CD14-positive monocyte (primary cell): Measurements from ENCODE around the gene CEP20. TPM values are rescaled to one million over a fixed set of nuclear protein-coding genes. Genes with fewer than 3 reads are reported as not detected.

ENCODE experiments used
- DNase-seq, 3 donors: peaks; one replicate each; pipeline ENCODE4 v3.0.0-alpha.2; 2011 to 2022
- H2AFZ ChIP-seq: 2 replicates; pipeline ENCODE4 v1.6.0; 2012; ENCODE audit warnings: mild to moderate bottlenecking, low read depth, low read length, inconsistent platforms; ENCODE audit not compliant: insufficient read depth, poor library complexity, severe bottlenecking
- H3K27ac ChIP-seq, 2 donors: 1 replicate in 1 of 2; 2 replicates in 1 of 2; pipeline ENCODE4 v1.5.1; 2012 to 2013; ENCODE audit warnings: low read length in 2 of 2, control low read depth in 1 of 2, inconsistent platforms in 1 of 2, low read depth in 1 of 2, mild to moderate bottlenecking in 1 of 2
- H3K27me3 ChIP-seq, 2 donors: one replicate each; pipeline versions ENCODE4 v1.6.0 to v1.6.1; 2011 to 2013; ENCODE audit warnings: low read length in 2 of 2; ENCODE audit not compliant: control insufficient read depth in 2 of 2, insufficient read depth in 2 of 2
- H3K36me3 ChIP-seq, 2 donors: replicated peaks in 1 of 2; 1 replicate in 1 of 2; 2 replicates in 1 of 2; pipeline versions ENCODE4 v1.5.1 to v1.6.1; 2012 to 2013; ENCODE audit warnings: low read length in 2 of 2, control low read depth in 1 of 2, inconsistent platforms in 1 of 2, mild to moderate bottlenecking in 1 of 2; ENCODE audit not compliant: insufficient read depth in 2 of 2, control insufficient read depth in 1 of 2
- H3K4me1 ChIP-seq, 2 donors: 1 replicate in 1 of 2; 2 replicates in 1 of 2; pipeline versions ENCODE4 v1.5.1 to v1.6.1; 2012 to 2013; ENCODE audit warnings: low read length in 2 of 2, control low read depth in 1 of 2, inconsistent platforms in 1 of 2, mild to moderate bottlenecking in 1 of 2, moderate library complexity in 1 of 2; ENCODE audit not compliant: insufficient read depth in 2 of 2, control insufficient read depth in 1 of 2
- H3K4me2 ChIP-seq: replicated peaks from 2 replicates; pipeline ENCODE3; 2012; ENCODE audit warnings: low read length, moderate library complexity, mild to moderate bottlenecking; ENCODE audit not compliant: poor library complexity, severe bottlenecking; ENCODE audit errors: extremely low read depth
- H3K4me3 ChIP-seq, 3 experiments: fragments of 200-600 bp in 1 of 3; sonication (generic) in 1 of 3; replicated peaks in 1 of 3; 1 replicate in 2 of 3; 2 replicates in 1 of 3; pipeline ENCODE4 v1.5.1; 2011 to 2013; ENCODE audit warnings: low read length in 3 of 3, mild to moderate bottlenecking in 3 of 3, control low read depth in 2 of 3, low read depth in 2 of 3, inconsistent platforms in 1 of 3, moderate library complexity in 1 of 3
- H3K79me2 ChIP-seq: 2 replicates; pipeline ENCODE4 v1.6.0; 2012; ENCODE audit warnings: mild to moderate bottlenecking, control low read depth, inconsistent platforms, low read length, moderate library complexity; ENCODE audit not compliant: insufficient read depth
- H3K9ac ChIP-seq: 2 replicates; pipeline ENCODE4 v1.6.0; 2017; ENCODE audit warnings: low read length, mild to moderate bottlenecking; ENCODE audit not compliant: insufficient read depth, poor library complexity, severe bottlenecking
- H3K9me3 ChIP-seq, 2 donors: replicated peaks in 1 of 2; 1 replicate in 1 of 2; 2 replicates in 1 of 2; pipeline versions ENCODE4 v1.5.1 to v1.6.1; 2012 to 2013; ENCODE audit warnings: low read length in 2 of 2, control low read depth in 1 of 2; ENCODE audit not compliant: control insufficient read depth in 1 of 2, insufficient read depth in 1 of 2
- H4K20me1 ChIP-seq: 2 replicates; pipeline ENCODE4 v1.6.0; 2012; ENCODE audit warnings: mild to moderate bottlenecking, low read length, control low read depth, moderate library complexity; ENCODE audit not compliant: insufficient read depth
- H3K27ac Mint-ChIP-seq, 7 donors: one replicate each; pipeline ENCODE4 v1.8.0; 2020; ENCODE audit warnings: mild to moderate bottlenecking in 7 of 7, mixed read lengths in 7 of 7, moderate library complexity in 6 of 7, inconsistent platforms in 2 of 7
- H3K27me3 Mint-ChIP-seq, 3 donors: one replicate each; pipeline ENCODE4 v1.8.0; 2021 to 2022; ENCODE audit warnings: low read depth in 3 of 3, mild to moderate bottlenecking in 3 of 3, mixed read lengths in 3 of 3, moderate library complexity in 3 of 3, inconsistent platforms in 1 of 3
- H3K36me3 Mint-ChIP-seq, 2 donors: one replicate each; pipeline ENCODE4 v1.8.0; 2020; ENCODE audit warnings: mixed read lengths in 2 of 2, inconsistent platforms in 1 of 2, mild to moderate bottlenecking in 1 of 2
- H3K4me1 Mint-ChIP-seq: one replicate; pipeline ENCODE4 v1.8.0; 2020; ENCODE audit warnings: mild to moderate bottlenecking, mixed read lengths
- H3K4me3 Mint-ChIP-seq, 2 donors: one replicate each; pipeline ENCODE4 v1.8.0; 2020; ENCODE audit warnings: mild to moderate bottlenecking in 2 of 2, mixed read lengths in 2 of 2, moderate library complexity in 1 of 2
- H3K9me3 Mint-ChIP-seq, 7 donors: one replicate each; pipeline ENCODE4 v1.8.0; 2020 to 2022; ENCODE audit warnings: mixed read lengths in 7 of 7, mild to moderate bottlenecking in 6 of 7, moderate library complexity in 6 of 7, inconsistent platforms in 2 of 7
- CTCF ChIP-seq: fragments of 200-600 bp; IDR thresholded peaks from one replicate; pipeline ENCODE4 v1.8.0; 2022; ENCODE audit warnings: antibody characterized with exemption, mild to moderate bottlenecking
- WGBS: methylation state at CpG from one replicate; pipeline ENCODE4 v1.1.5; 2013; ENCODE audit warnings: missing lambda C conversion rate; ENCODE audit not compliant: insufficient coverage; 5-methylcytosine and 5-hydroxymethylcytosine counted together
- intact Hi-C, 2 donors: fragments of 100-400 bp; cut with micrococcal nuclease; formaldehyde crosslinking; loops; one replicate each; pipeline versions ENCODE4 v1.15.0 to v1.15.1; 2023
- polyA plus RNA-seq, 3 donors: library from polyadenylated mRNA; depleted of rRNA in 1 of 3; unstranded in 2 of 3; stranded (reverse) in 1 of 3; fragments of 300-500 nt in 2 of 3; fragments of >200 nt in 1 of 3; fragmentation: Illumina TruSeq in 2 of 3; gene quantifications; 1 replicate in 2 of 3; 2 replicates in 1 of 3; pipeline ENCODE4 v1.2.3, GENCODE V29; 2012 to 2021

CEP20 gene
- polyA plus RNA-seq, 3 donors, result 11.6 to 27.3 (median 24.7) TPM

DNA sequence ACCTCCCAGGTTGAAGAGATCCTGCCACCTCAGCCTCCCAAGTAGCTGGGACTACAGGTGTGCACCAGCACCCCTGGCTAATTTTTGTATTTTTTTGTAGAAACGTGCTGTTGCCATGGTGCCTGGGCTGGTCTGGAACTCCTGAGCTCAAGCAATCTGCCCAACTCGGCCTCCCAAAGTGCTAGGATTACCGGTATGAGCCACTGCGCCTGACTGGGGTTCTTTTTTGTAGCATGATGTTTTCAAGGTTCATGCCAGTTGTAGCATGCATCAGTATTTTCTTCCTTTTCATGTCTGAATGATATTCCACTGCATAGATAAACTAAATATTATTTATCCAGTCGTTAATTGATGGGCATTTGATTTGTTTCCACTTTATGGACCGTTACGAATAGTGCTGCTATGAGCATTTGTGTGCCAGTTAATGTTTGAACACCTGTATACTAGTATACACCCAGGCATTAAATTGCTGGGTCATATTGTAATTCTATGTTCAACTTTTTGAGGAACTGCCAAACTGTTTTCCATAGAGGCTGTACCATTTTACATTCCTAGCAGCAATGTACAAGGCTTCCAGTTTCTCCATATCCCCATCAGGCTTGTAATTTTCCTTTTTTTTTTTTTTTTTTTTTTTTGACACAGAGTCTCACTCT is 24.8 kb upstream of the CEP20 start:
- Mint-ChIP-seq H3K36me3 (no peaks in the 10 kb centered on the region), H3K27ac (peak overlapping the region in 2 of 7 donors; percentile 68 to 85), H3K27me3 (peaks cover 0 to 2% (median 1%) of the 10 kb centered on the region in 3 donors), H3K9me3 (peaks cover 0 to 7% (median 2%) of the 10 kb centered on the region in 7 donors), H3K4me1 (peaks cover 7% of the 10 kb centered on the region), H3K4me3 (peak overlapping the region in 1 of 2 donors; percentile 15)
- Histone ChIP-seq H3K79me2 (no peaks in the 10 kb centered on the region), H3K36me3 (no peaks in the 10 kb centered on the region), H3K4me2 (no peak overlapping the region), H3K27me3 (no peaks in the 10 kb centered on the region), H3K4me1 (peaks cover 0 to 3% of the 10 kb centered on the region in 2 donors), H3K9ac (no peak overlapping the region), H4K20me1 (no peaks in the 10 kb centered on the region), H2AFZ (no peak overlapping the region), H3K4me3 (no peak overlapping the region), H3K27ac (no peak overlapping the region), H3K9me3 (no peaks in the 10 kb centered on the region)
- no peak for TF ChIP-seq CTCF
- no peak for DNase-seq
- intact Hi-C loops, result no loop called here
- WGBS, result 65% methylated on average over 4 of the region's 7 CpGs

DNA sequence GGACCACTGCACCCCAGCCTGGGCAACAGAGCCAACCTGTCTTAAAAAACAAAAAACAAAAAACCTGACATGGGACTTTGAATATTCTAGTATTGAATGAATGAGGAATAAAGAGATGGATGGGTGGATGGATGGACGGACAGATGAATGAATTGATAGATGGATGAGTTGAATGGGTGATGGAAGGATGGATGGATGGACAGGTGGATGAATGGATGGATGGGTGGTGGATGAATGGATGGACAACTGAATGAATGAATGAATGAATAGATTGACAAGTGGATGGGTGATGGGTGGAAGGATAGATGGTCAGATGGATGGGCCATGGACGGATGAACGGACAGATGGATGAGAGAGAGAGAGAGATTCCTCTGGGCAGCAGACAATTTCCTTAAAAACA is 22.8 kb upstream of the CEP20 start:
- Mint-ChIP-seq H3K4me1 (peaks cover 7% of the 10 kb centered on the region), H3K27me3 (peaks cover 0 to 2% (median 2%) of the 10 kb centered on the region in 3 donors), H3K36me3 (no peaks in the 10 kb centered on the region), H3K4me3 (no peak overlapping the region), H3K27ac (no peak overlapping the region), H3K9me3 (peaks cover 0 to 11% (median 7%) of the 10 kb centered on the region in 7 donors)
- intact Hi-C loops, result no loop called here
- Histone ChIP-seq H3K36me3 (no peaks in the 10 kb centered on the region), H2AFZ (no peak overlapping the region), H3K9ac (no peak overlapping the region), H3K4me3 (no peak overlapping the region), H3K9me3 (peaks cover 0 to 8% of the 10 kb centered on the region in 2 donors), H3K4me1 (peaks cover 0 to 3% of the 10 kb centered on the region in 2 donors), H3K27me3 (no peaks in the 10 kb centered on the region), H3K79me2 (no peaks in the 10 kb centered on the region), H4K20me1 (no peaks in the 10 kb centered on the region), H3K4me2 (no peak overlapping the region), H3K27ac (no peak overlapping the region)
- DNase-seq, result no peak
- 89% methylated on average over 1 of the region's 3 CpGs for WGBS
- no peak for TF ChIP-seq CTCF
